Epithelial cell of proximal tubule (primary cell): ENCODE measurements around the gene PACRG. TPM values are rescaled to one million over a fixed set of nuclear protein-coding genes. Genes with fewer than 3 reads are reported as not detected.

Experiments
- DNase-seq: peaks from one replicate; pipeline ENCODE4 v3.0.0-alpha.2; 2011; ENCODE audit warnings: low read depth
- H3K4me3 ChIP-seq: 2 replicates; pipeline ENCODE4 v1.5.1; 2011; ENCODE audit warnings: low read depth, mild to moderate bottlenecking, low read length
- CTCF ChIP-seq: conservative IDR thresholded peaks from 2 replicates; pipeline ENCODE4 v1.5.1; 2012; ENCODE audit warnings: low read depth, mild to moderate bottlenecking, low read length
- total RNA-seq: library from RNA; depleted of rRNA; stranded (reverse); fragments of >200 nt; gene quantifications from 2 replicates; pipeline ENCODE4 v1.2.3, GENCODE V29; 2015

PACRG gene
- total RNA-seq, 1 donor from 2014 or later, result 0.12 TPM

DNA sequence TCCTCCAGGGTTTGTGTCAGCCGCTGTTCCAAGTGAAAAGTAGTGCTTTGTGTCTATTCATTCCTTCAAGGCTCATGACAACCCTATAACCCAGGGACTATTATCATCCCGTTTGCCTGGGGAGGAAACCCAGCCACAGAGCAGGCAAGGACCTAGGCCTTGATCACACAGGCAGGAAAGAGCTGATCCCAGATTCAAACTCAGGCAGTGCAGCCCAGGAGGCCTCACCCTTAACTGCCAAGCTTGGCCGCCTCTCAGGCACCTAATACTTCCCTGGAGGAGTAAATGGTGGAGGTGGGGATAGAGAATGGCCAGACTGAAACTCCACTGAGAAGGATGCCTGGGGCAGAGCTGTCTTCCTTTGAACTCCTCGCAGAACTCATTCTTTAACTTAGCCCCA, 471.6 kb downstream of the PACRG start:
- no peak for TF ChIP-seq CTCF
- no peak for DNase-seq
- no peak overlapping the region for H3K4me3 ChIP-seq

DNA sequence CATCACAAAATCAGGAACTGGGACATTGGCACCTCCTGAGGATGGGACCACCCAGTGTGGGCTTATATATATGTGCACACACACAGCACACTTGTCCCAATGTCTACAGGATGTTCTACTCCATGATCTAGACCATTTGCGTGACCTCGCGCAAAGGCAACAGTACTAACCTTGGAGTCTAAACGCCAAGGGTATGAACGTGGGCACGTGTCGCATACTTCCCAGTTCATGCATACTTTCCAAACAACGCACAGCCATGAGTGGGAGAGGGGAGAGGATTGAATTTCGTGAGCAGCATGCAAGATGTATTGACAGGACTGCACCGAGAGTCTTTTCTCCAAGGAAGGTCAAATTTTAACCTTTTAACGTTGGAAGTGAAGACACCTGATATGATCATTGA, 472.5 kb downstream of the PACRG start:
- no peak overlapping the region for H3K4me3 ChIP-seq
- TF ChIP-seq CTCF, result no peak
- DNase-seq, result no peak

- TF ChIP-seq CTCF, result no peak
These were observed 472.9 kb downstream of the PACRG start for GRCh38 chr6:163200694-163201093.

DNA sequence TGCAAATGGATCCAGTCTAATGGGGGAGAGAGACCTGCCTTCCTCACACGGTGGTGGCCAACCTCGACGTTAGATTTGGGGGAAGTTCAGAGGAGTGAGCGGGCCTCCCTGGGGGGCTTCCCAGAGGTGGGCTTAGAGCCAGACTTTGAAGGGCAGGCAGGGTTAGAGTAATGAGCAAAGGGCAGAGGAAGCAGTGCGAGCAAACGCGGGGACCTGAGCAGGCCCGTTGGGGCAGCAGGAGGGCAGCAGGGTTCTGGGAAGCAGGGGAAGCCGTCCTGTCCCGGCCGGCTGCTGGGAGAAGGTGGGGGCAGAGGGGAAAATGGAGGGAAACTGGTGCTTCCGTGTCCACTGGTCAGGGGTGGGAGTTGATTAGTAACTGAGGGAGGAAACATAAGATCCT, 474.1 kb downstream of the PACRG start:
- TF ChIP-seq CTCF, result no peak
- no peak for DNase-seq
- no peak overlapping the region for H3K4me3 ChIP-seq

More at GRCh38 chr6:163200694-163201093, 472.9 kb downstream of the PACRG start:
- no peak overlapping the region for H3K4me3 ChIP-seq
- DNase-seq, result no peak

DNA sequence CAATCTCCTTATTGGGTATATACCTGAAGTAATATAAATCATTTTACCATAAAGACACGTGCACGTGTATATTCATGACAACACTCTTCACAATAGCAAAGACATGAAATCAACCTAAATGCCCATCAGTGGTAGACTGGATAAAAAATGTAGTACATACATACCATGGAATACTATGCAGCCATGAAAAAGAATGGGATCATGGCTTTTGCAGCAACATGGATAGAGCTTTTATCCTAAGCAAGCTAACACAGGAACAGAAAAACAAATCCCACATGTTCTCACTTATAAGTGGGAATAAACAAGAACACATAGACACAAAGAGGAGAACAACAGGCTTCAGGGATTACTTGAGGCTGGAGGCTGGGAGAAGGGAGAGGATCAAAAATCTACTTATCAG, 478.4 kb downstream of the PACRG start:
- DNase-seq, result no peak
- H3K4me3 ChIP-seq, result no peak overlapping the region
- TF ChIP-seq CTCF, result no peak

- no peak for TF ChIP-seq CTCF
- no peak for DNase-seq
- H3K4me3 ChIP-seq, result no peak overlapping the region
These were observed 479.9 kb downstream of the PACRG start for GRCh38 chr6:163207431-163208383.

GRCh38 chr6:163209005-163209404, 481.2 kb downstream of the PACRG start:
- no peak overlapping the region for H3K4me3 ChIP-seq
- no peak for DNase-seq
- no peak for TF ChIP-seq CTCF
